H9 (cell line): ENCODE data around the gene NDUFB10. TPM values are rescaled to one million over a fixed set of nuclear protein-coding genes. Genes with fewer than 3 reads are reported as not detected.
A peak's percentile ranks its signal among the peaks of the same experiment; 100 is the strongest.
"Not testable (repeated sequence)": the region's sequence is repeated elsewhere in the genome, so short reads cannot be mapped to it uniquely, and the experiment has no call there.

Experiments
- DNase-seq: peaks from one replicate; pipeline ENCODE4 v3.0.0-alpha.2; 2017
- H2AFZ ChIP-seq: one replicate; pipeline ENCODE4 v1.6.1; 2013; ENCODE audit warnings: mild to moderate bottlenecking, low read length, control low read depth, moderate library complexity
- H2AK5ac ChIP-seq: 2 replicates; pipeline ENCODE4 v1.6.1; 2013; ENCODE audit warnings: low read length, control low read depth, mixed read lengths; ENCODE audit not compliant: insufficient read length
- H2BK120ac ChIP-seq: one replicate; pipeline ENCODE4 v1.6.1; 2013; ENCODE audit warnings: low read depth, mild to moderate bottlenecking, low read length, control low read depth, inconsistent platforms; ENCODE audit not compliant: poor library complexity, severe bottlenecking
- H2BK12ac ChIP-seq: 2 replicates; pipeline ENCODE4 v1.6.1; 2013; ENCODE audit warnings: low read length, control low read depth, mixed read lengths, low read depth; ENCODE audit not compliant: insufficient read length
- H2BK15ac ChIP-seq: 2 replicates; pipeline ENCODE4 v1.6.1; 2013; ENCODE audit warnings: low read depth, low read length, control low read depth
- H2BK20ac ChIP-seq: one replicate; pipeline ENCODE4 v1.6.1; 2013; ENCODE audit warnings: low read depth, mild to moderate bottlenecking, low read length, control low read depth, inconsistent platforms; ENCODE audit not compliant: poor library complexity, severe bottlenecking
- H2BK5ac ChIP-seq: 2 replicates; pipeline ENCODE4 v1.6.1; 2013; ENCODE audit warnings: low read length, control low read depth, mixed read lengths; ENCODE audit not compliant: insufficient read length
- H3K14ac ChIP-seq: 2 replicates; pipeline ENCODE4 v1.6.1; 2013; ENCODE audit warnings: low read length, control low read depth; ENCODE audit not compliant: insufficient read depth
- H3K18ac ChIP-seq: 2 replicates; pipeline ENCODE4 v1.6.1; 2013; ENCODE audit warnings: low read depth, mild to moderate bottlenecking, mixed read lengths, low read length, control low read depth; ENCODE audit not compliant: insufficient read length
- H3K23ac ChIP-seq: 2 replicates; pipeline ENCODE4 v1.6.1; 2013; ENCODE audit warnings: low read length, control low read depth, mixed read lengths, low read depth; ENCODE audit not compliant: insufficient read length
- H3K23me2 ChIP-seq: 2 replicates; pipeline ENCODE4 v1.6.1; 2013; ENCODE audit warnings: low read depth, mild to moderate bottlenecking, mixed read lengths, low read length, control low read depth; ENCODE audit not compliant: insufficient read length, poor library complexity, severe bottlenecking
- H3K27ac ChIP-seq: 2 replicates; pipeline ENCODE4 v1.5.1; 2013; ENCODE audit warnings: low read length, control low read depth, mixed read lengths, low read depth; ENCODE audit not compliant: insufficient read length
- H3K27me3 ChIP-seq: 2 replicates; pipeline ENCODE4 v1.6.1; 2013; ENCODE audit warnings: low read length, control low read depth, inconsistent platforms; ENCODE audit not compliant: insufficient read depth
- H3K4ac ChIP-seq: 2 replicates; pipeline ENCODE4 v1.6.1; 2013; ENCODE audit warnings: low read depth, mild to moderate bottlenecking, control low read depth, inconsistent platforms, low read length, moderate library complexity
- H3K4me1 ChIP-seq: 2 replicates; pipeline ENCODE4 v1.6.1; 2013; ENCODE audit warnings: low read length, control low read depth, inconsistent platforms; ENCODE audit not compliant: insufficient read depth
- H3K4me2 ChIP-seq: 2 replicates; pipeline ENCODE4 v1.6.1; 2013; ENCODE audit warnings: low read length, control low read depth, mixed read lengths; ENCODE audit not compliant: insufficient read length, insufficient read depth
- H3K56ac ChIP-seq: 2 replicates; pipeline ENCODE4 v1.6.1; 2013; ENCODE audit warnings: low read depth, mild to moderate bottlenecking, mixed read lengths, low read length, control low read depth; ENCODE audit not compliant: insufficient read length
- H3K79me1 ChIP-seq: 2 replicates; pipeline ENCODE4 v1.6.1; 2013; ENCODE audit warnings: low read depth, mild to moderate bottlenecking, moderate library complexity, low read length, control low read depth, inconsistent platforms; ENCODE audit not compliant: insufficient read depth, poor library complexity, severe bottlenecking
- H3K79me2 ChIP-seq: 2 replicates; pipeline ENCODE4 v1.6.1; 2013; ENCODE audit warnings: low read length, control low read depth, inconsistent platforms; ENCODE audit not compliant: insufficient read depth
- H3K9ac ChIP-seq: 2 replicates; pipeline ENCODE4 v1.6.1; 2013; ENCODE audit warnings: low read length, control low read depth, mixed read lengths; ENCODE audit not compliant: insufficient read length; ENCODE audit errors: extremely low read depth
- H3K9me3 ChIP-seq: one replicate; pipeline ENCODE4 v1.6.1; 2013; ENCODE audit warnings: low read depth, low read length, inconsistent platforms; ENCODE audit not compliant: control insufficient read depth
- H3T11ph ChIP-seq: one replicate; pipeline ENCODE4 v1.6.1; 2013; ENCODE audit warnings: mild to moderate bottlenecking, low read length, control low read depth, inconsistent platforms
- H4K20me1 ChIP-seq: one replicate; pipeline ENCODE4 v1.6.1; 2013; ENCODE audit not compliant: control insufficient read depth, insufficient read length, insufficient read depth
- H4K5ac ChIP-seq: 2 replicates; pipeline ENCODE4 v1.6.1; 2013; ENCODE audit warnings: low read depth, mild to moderate bottlenecking, mixed read lengths, low read length, control low read depth; ENCODE audit not compliant: insufficient read length
- H4K8ac ChIP-seq: replicated peaks from 2 replicates; pipeline ENCODE4 v1.6.1; 2013; ENCODE audit warnings: low read length, control low read depth, mixed read lengths, low read depth; ENCODE audit not compliant: insufficient read length
- H4K91ac ChIP-seq: 2 replicates; pipeline ENCODE4 v1.6.1; 2013; ENCODE audit warnings: low read depth, mild to moderate bottlenecking, moderate library complexity, mixed read lengths, low read length, control low read depth; ENCODE audit not compliant: insufficient read length
- H3K27ac Mint-ChIP-seq, 3 experiments: 2 replicates in 2 of 3; 3 replicates in 1 of 3; pipeline ENCODE4 v1.8.0; 2020 to 2021; ENCODE audit warnings: mixed read lengths in 3 of 3, mild to moderate bottlenecking in 1 of 3, moderate library complexity in 1 of 3
- H3K27me3 Mint-ChIP-seq: 2 replicates; pipeline ENCODE4 v1.8.0; 2021; ENCODE audit warnings: low read depth, mild to moderate bottlenecking, moderate library complexity, mixed read lengths
- H3K36me3 Mint-ChIP-seq, 3 experiments: 2 replicates in 2 of 3; 3 replicates in 1 of 3; pipeline ENCODE4 v1.8.0; 2020 to 2021; ENCODE audit warnings: low read depth in 3 of 3, mixed read lengths in 3 of 3; ENCODE audit not compliant: insufficient read depth in 1 of 3
- H3K4me1 Mint-ChIP-seq, 2 experiments: 2 replicates each; pipeline ENCODE4 v1.8.0; 2020; ENCODE audit warnings: mixed read lengths in 2 of 2
- H3K4me3 Mint-ChIP-seq, 2 experiments: 2 replicates in 1 of 2; 3 replicates in 1 of 2; pipeline ENCODE4 v1.8.0; 2020 to 2021; ENCODE audit warnings: mild to moderate bottlenecking in 2 of 2, mixed read lengths in 2 of 2, moderate library complexity in 1 of 2
- H3K9me3 Mint-ChIP-seq, 2 experiments: 2 replicates in 1 of 2; 3 replicates in 1 of 2; pipeline ENCODE4 v1.8.0; 2020; ENCODE audit warnings: mild to moderate bottlenecking in 2 of 2, mixed read lengths in 2 of 2, moderate library complexity in 1 of 2
- WGBS: extraction: QIAGEN DNeasy Blood & Tissue Kit; methylation state at CpG from one replicate; pipeline ENCODE4 v1.1.7; 2013; ENCODE audit warnings: missing lambda C conversion rate, low lambda C conversion rate, mixed read lengths; ENCODE audit not compliant: insufficient read length; ENCODE audit errors: extremely low coverage; 5-methylcytosine and 5-hydroxymethylcytosine counted together
- total RNA-seq: library from RNA; stranded (reverse); gene quantifications from 2 replicates; pipeline ENCODE4 v1.2.1, GENCODE V29; 2021

The NDUFB10 gene
- total RNA-seq, 1 experiment from 2014 or later: 191 TPM

DNA sequence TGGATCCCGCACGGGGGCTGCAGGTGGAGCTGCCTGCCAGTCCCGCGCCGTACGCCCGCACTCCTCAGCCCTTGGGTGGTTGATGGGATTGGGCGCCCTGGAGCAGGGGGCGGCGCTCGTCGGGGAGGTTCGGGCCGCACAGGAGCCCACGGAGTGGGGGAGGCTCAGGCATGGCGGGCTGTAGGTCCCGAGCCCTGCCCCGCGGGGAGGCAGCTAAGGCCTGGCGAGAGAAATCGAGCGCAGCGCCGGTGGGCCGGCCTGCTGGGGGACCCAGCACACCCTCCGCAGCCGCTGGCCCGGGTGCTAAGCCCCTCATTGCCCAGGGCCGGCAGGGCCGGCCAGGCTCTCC is 1.2 kb upstream of the NDUFB10 start:
- not testable (repeated sequence) for H4K5ac ChIP-seq, H3K27ac Mint-ChIP-seq, H2BK15ac ChIP-seq, H3K4me3 Mint-ChIP-seq, H3K23me2 ChIP-seq, H3K9ac ChIP-seq, H2BK5ac ChIP-seq, H3K4ac ChIP-seq, H4K91ac ChIP-seq, H2AFZ ChIP-seq, H3K9me3 ChIP-seq, H3K27ac ChIP-seq, H3K4me1 ChIP-seq, H3K18ac ChIP-seq, H3K56ac ChIP-seq, H3K4me2 ChIP-seq, H3K79me2 ChIP-seq, H2BK120ac ChIP-seq, H3T11ph ChIP-seq, H3K14ac ChIP-seq, H3K79me1 ChIP-seq, H2BK20ac ChIP-seq, H2BK12ac ChIP-seq, H3K27me3 ChIP-seq, H4K20me1 ChIP-seq, H4K8ac ChIP-seq, H3K23ac ChIP-seq, H2AK5ac ChIP-seq, H3K9me3 Mint-ChIP-seq
- peak; percentile 43 for DNase-seq
- Mint-ChIP-seq H3K27me3 (peaks cover 24% of the 10 kb centered on the region), H3K4me1 (peaks cover 22 to 31% of the 10 kb centered on the region in 2 experiments), H3K36me3 (peaks cover 16 to 25% (median 21%) of the 10 kb centered on the region in 3 experiments)
- WGBS: no CpG with 5 or more reads among the region's 30 CpGs
